HuH-7 (cell line): Measurements from ENCODE around the gene TREML2.
"Not testable (repeated sequence)": the region's sequence is repeated elsewhere in the genome, so short reads cannot be mapped to it uniquely, and the experiment has no call there.

Experiments used
- DNase-seq: peaks from one replicate; pipeline ENCODE4 v3.0.0; 2011; ENCODE audit warnings: low spot score

Gene TREML2

GRCh38 chr6:41208439-41209106 lies 7.6 kb upstream of the TREML2 start:
- no peak for DNase-seq

DNA sequence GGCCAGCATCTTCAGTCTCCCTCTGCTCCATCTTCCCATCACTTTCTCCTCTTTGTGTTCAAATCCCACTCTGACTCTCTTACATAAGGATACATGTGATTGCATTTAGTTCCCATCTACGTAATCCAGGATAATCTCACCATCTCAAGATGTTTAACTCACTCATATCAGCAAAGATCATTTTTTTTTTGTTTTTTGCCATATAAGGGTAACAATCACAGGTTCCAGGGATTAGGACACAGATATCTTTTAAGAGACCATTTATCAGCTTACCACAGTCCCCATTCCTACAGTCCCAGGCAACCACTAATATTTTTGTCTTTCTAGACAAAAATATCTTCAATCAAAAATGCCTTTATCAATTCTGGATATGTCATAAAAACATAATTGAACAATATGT lies 3.2 kb upstream of the TREML2 start:
- no peak for DNase-seq

GRCh38 chr6:41201764-41202173 lies 820 bp upstream of the TREML2 start:
- DNase-seq: no peak

- DNase-seq: no peak
These were observed 551 bp downstream of the TREML2 start for GRCh38 chr6:41200296-41200900.

DNA sequence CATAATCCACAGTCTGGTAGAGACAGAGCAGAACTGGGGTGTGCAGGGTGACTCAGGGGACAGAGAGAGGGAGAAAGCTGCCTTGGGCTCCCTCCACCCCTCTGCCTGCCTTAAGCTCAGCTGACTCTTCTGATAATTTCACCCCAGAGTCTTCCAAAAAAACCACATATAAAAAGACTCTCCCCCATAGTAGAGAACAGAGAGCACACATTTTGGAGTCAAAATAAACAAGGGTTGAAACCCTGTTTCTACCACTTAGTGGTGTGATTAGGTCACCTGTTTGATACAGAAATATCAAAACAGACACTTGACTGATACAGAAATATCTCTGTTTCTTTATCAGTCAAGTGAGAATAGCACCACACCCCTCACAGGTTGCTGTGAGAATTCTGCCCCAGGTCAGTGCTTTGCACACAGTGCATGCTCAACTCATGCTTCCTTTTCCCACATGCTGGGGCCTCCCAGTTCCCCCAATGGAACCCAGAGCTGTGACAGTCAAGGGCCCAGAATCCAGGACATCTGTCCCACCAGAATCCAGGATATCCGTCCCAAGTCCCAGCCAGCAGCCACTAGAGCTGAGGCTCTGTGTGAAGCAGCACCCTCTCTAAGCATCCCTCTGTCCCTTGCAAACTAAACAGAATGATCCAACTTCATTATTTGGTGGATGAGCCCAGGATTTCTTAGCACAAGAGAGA lies 1.2 kb downstream of the TREML2 start:
- no peak for DNase-seq

- DNase-seq: no peak
These were observed 3.7 kb downstream of the TREML2 start for GRCh38 chr6:41197234-41197633.

GRCh38 chr6:41194386-41194785 lies 6.6 kb downstream of the TREML2 start:
- DNase-seq: no peak

DNA sequence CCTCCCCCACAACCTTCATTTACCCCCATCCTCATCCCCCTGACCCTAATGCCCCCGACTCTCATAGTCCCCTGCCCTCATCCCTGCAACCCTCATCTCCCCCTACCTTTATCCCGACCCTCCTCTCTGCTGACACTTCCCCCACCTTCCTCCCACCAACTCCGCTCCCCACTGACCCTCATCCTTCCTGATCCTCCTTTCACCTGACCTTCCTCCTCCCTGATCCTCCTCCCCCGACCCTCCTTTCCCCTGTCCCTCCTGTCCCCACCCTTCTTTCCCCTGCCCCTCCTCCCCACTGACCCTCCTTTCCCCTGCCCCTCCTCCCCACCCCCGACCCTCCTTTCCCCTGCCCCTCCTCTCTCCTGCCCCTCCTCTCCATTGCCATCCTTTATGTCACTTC lies 7.1 kb downstream of the TREML2 start:
- no peak for DNase-seq

DNA sequence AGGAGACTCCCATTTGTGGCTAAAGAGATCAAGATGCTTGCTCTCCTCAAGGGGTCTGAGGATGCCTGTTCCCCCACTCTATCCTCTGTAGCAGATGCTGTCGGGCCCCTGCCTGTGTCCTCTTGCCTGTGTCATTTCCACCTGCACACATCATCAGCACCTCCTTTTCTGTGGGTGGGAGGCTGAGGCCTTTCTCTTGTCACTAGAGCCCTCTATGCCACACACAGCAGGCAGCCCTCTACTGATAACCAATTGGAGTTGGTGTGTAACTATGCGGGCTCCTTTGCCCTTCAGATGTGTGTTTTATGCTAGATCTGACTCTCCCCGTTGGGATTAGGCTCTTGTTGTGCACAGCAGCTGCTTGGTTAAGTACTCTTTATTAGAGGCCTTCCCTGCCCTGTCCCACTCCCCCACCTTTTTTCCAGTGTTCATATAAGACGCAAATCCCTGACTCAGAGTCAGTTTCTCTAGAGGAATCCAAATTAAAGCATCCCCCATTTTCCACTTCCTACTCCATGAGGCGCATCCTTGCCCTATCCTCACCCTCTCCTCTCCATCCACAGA lies 7.7 kb downstream of the TREML2 start:
- no peak for DNase-seq

GRCh38 chr6:41191569-41191968 lies 9.4 kb downstream of the TREML2 start:
- DNase-seq: peak; percentile 39

- DNase-seq: no peak
These were observed 10.2 kb downstream of the TREML2 start for GRCh38 chr6:41190791-41191190.

GRCh38 chr6:41189967-41190366 lies 11.0 kb downstream of the TREML2 start:
- DNase-seq: no peak

DNA sequence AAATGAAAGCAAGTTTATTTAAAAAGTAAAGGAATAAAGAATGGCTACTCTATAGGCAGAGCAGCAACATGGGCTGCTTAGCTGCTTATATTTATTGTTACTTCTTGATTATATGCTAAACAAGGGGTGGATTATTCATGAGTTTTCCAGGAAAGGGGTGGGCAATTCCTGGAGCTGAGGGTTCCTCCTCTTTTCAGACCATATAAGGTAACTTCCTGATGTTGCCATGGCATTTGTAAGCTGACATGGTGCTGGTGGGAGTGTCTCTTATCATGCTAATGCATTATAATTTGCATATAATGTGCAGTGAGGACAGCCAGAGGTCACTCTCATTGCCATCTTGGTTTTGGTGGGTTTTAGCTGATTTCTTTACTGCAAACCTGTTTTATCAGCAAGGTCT lies 11.9 kb downstream of the TREML2 start:
- not testable (repeated sequence) for DNase-seq

GRCh38 chr6:41187924-41188886 lies 12.7 kb downstream of the TREML2 start:
- DNase-seq: no peak

- DNase-seq: no peak
These were observed 14.9 kb downstream of the TREML2 start for GRCh38 chr6:41186031-41186562.

GRCh38 chr6:41184761-41185160 lies 16.2 kb downstream of the TREML2 start:
- DNase-seq: no peak

DNA sequence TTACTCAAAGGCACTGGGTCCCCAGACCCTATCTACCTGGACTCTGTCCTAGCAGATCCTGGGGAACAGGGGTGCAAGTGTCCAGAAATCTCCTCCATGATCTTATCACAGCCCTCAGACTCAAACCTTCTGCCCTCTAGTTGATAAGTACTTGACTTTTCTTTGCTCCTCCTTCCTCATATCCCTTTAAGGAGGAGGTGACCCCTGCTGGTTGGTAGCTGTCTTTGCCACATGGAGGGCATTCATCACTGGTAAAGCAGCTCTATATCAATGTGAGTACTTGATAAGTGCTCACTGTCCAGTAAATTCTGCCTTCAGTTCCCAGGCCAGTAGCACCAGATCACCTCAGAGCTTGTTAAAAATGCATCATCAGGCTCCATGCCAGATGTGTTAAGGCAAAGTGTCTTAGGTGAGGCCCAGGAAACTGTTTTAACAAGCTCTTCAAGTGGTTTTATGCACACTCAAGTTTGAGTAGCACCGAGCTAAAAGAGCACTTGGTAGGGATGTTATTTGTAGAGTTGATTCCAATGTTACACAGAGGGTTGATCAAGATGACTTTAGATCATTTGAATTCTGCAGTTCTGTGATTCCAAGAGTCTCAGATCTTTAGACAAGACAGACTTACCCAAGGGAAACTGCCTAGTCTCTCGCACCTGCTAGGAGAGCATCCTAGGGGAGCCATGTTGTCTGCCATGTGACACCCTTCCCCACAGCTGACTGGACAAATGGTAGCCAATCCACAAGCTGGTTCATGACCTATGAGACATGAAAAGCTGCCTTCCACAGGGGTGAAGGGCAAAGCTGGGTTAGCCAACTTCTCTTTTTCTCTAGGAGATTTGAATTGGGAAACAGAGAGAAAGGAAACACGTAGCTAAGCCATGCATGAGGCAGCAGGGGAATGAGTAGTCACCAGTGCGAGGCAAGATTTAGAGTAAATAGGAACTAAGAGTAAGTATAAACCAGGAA lies 18.6 kb downstream of the TREML2 start:
- DNase-seq: peak; percentile 44

- DNase-seq: no peak
These were observed 19.4 kb downstream of the TREML2 start for GRCh38 chr6:41181566-41181965.

- DNase-seq: no peak
These were observed 21.8 kb downstream of the TREML2 start for GRCh38 chr6:41179163-41179562.

DNA sequence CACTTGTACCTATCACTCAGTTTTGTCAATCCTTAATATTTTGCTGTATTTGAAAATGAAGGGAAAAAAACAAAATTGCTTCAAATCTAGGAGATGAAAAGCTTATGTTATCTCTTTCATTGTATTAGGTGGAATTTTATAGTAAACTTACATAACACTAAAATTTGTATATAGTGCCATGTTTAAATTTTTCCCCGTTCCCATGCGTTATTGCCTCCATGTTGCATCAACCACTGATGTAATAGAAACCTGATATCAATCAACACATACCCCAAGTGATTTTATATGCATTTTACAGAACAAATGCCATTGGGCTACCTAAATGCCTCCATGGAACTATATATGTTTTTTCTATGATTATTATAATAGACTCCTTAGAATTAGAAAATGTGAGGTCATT lies 23.3 kb downstream of the TREML2 start:
- DNase-seq: no peak
